ENCODE measurements around the gene DNER.

DNA sequence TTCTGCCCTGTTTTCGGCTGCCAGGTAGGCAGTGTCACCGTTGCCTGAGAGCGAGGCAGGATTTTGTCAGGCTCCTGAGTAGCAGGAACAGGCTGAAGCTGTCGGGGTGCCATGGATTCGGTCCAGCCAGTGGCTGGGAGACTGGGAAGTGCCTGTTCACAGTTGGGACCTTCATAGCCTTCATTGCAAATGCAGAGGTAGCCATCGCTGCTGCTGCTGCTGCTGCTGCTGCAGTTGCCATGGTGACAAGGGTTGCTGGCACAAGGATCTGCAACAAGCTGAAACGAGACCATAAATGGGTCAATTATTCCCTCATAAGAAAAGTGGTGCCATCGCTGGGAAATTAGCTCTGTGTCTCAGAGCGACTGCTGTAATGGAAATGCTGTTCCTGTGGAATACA lies 122.7 kb downstream of the DNER start:
- TF ChIP-seq, protein P1, sequence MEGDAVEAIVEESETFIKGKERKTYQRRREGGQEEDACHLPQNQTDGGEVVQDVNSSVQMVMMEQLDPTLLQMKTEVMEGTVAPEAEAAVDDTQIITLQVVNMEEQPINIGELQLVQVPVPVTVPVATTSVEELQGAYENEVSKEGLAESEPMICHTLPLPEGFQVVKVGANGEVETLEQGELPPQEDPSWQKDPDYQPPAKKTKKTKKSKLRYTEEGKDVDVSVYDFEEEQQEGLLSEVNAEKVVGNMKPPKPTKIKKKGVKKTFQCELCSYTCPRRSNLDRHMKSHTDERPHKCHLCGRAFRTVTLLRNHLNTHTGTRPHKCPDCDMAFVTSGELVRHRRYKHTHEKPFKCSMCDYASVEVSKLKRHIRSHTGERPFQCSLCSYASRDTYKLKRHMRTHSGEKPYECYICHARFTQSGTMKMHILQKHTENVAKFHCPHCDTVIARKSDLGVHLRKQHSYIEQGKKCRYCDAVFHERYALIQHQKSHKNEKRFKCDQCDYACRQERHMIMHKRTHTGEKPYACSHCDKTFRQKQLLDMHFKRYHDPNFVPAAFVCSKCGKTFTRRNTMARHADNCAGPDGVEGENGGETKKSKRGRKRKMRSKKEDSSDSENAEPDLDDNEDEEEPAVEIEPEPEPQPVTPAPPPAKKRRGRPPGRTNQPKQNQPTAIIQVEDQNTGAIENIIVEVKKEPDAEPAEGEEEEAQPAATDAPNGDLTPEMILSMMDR (IDR thresholded peaks at IDR 0.05), result no peak
- TF ChIP-seq CREM (CRISPR knock-in tag; IDR thresholded peaks at IDR 0.05) (no peak), FOXJ3 (CRISPR knock-in tag; IDR thresholded peaks at IDR 0.05; ENCODE audit: borderline replicate concordance) (no peak), NR1H2 (CRISPR knock-in tag; IDR thresholded peaks at IDR 0.05) (no peak), ELF4 (CRISPR knock-in tag; IDR thresholded peaks at IDR 0.05; ENCODE audit: low read depth) (no peak), ZNF232 (CRISPR knock-in tag; IDR thresholded peaks at IDR 0.05) (no peak), IRF2 (CRISPR knock-in tag; IDR thresholded peaks at IDR 0.05; ENCODE audit: borderline replicate concordance, low read depth) (no peak), TEAD1 (CRISPR knock-in tag; IDR thresholded peaks at IDR 0.05) (no peak), NFYB (CRISPR knock-in tag; conservative IDR thresholded peaks at IDR 0.05; ENCODE audit: low read depth) (no peak), EMX1 (CRISPR knock-in tag; IDR thresholded peaks at IDR 0.05) (no peak), ZNF263 (CRISPR knock-in tag; IDR thresholded peaks at IDR 0.05; ENCODE audit: low read depth) (no peak)
- TF ChIP-seq, protein P2, sequence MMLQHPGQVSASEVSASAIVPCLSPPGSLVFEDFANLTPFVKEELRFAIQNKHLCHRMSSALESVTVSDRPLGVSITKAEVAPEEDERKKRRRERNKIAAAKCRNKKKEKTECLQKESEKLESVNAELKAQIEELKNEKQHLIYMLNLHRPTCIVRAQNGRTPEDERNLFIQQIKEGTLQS (CRISPR knock-in tag; conservative IDR thresholded peaks at IDR 0.05), result no peak
- TF ChIP-seq, protein P3, sequence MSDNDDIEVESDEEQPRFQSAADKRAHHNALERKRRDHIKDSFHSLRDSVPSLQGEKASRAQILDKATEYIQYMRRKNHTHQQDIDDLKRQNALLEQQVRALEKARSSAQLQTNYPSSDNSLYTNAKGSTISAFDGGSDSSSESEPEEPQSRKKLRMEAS (CRISPR knock-in tag; IDR thresholded peaks at IDR 0.05), result no peak
- TF ChIP-seq, protein P4, sequence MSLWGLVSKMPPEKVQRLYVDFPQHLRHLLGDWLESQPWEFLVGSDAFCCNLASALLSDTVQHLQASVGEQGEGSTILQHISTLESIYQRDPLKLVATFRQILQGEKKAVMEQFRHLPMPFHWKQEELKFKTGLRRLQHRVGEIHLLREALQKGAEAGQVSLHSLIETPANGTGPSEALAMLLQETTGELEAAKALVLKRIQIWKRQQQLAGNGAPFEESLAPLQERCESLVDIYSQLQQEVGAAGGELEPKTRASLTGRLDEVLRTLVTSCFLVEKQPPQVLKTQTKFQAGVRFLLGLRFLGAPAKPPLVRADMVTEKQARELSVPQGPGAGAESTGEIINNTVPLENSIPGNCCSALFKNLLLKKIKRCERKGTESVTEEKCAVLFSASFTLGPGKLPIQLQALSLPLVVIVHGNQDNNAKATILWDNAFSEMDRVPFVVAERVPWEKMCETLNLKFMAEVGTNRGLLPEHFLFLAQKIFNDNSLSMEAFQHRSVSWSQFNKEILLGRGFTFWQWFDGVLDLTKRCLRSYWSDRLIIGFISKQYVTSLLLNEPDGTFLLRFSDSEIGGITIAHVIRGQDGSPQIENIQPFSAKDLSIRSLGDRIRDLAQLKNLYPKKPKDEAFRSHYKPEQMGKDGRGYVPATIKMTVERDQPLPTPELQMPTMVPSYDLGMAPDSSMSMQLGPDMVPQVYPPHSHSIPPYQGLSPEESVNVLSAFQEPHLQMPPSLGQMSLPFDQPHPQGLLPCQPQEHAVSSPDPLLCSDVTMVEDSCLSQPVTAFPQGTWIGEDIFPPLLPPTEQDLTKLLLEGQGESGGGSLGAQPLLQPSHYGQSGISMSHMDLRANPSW (CRISPR knock-in tag; conservative IDR thresholded peaks at IDR 0.05; ENCODE audit: low read depth), result no peak

Data from WTC11 (cell line).